ENCODE data around the gene FERMT2.

DNA sequence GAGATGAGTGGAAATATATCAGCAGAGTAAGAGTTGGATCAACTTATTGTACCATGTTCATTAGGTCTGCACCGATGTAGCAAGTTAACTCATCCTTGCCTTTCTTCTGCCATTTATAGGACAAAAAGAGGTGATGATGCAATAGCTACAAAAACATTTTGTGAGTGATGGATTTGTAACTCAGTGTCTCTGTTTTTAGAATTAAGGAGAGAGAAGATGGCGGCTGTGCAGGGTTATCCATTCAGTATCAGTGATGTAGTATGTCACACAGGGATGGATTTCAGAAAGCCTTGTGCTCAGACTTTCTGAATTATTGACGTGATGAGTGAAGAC is 97.4 kb downstream of the FERMT2 start:
- no peak for TF ChIP-seq CTCF (conservative IDR thresholded peaks at IDR 0.05; ENCODE audit: low read length)
- TF ChIP-seq EZH2phosphoT487 (IDR thresholded peaks at IDR 0.05; ENCODE audit: borderline replicate concordance) = no peak
